SK-N-SH treated with all-trans-retinoic acid at 6 μM for 48 hours (cell line): ENCODE results near the gene LHFPL6.

ENCODE experiments used
- ATAC-seq: fragments of 200-7000 bp; cut with Tn5 transposase; 3 replicates; pipeline ENCODE4 v1.9.1; 2020; ENCODE audit warnings: mild to moderate bottlenecking, moderate library complexity
- ARNTL ChIP-seq: fragments of 450-650 bp; formaldehyde crosslinking; IDR thresholded peaks from 2 replicates; pipeline ENCODE4 v1.5.0; 2020; ENCODE audit warnings: low read depth, mild to moderate bottlenecking, moderate library complexity, borderline replicate concordance
- BACH2 ChIP-seq: fragments of 250-450 bp; sonication (Bioruptor Pico); IDR thresholded peaks from 2 replicates; pipeline ENCODE4 v1.9.0; 2021; ENCODE audit warnings: mild to moderate bottlenecking, borderline replicate concordance
- CSDC2 ChIP-seq: fragments of 250-450 bp; sonication (Bioruptor Pico); IDR thresholded peaks from 2 replicates; pipeline ENCODE4 v1.5.0; 2020; ENCODE audit warnings: mild to moderate bottlenecking, moderate library complexity
- ESRRG ChIP-seq: fragments of 250-450 bp; sonication (Bioruptor Pico); IDR thresholded peaks from 2 replicates; pipeline ENCODE4 v1.6.1; 2021; ENCODE audit warnings: mild to moderate bottlenecking
- GLIS3 ChIP-seq: fragments of 250-450 bp; sonication (Bioruptor Pico); IDR thresholded peaks from 2 replicates; pipeline ENCODE4 v1.5.0; 2020; ENCODE audit warnings: mild to moderate bottlenecking, moderate library complexity
- ISL1 ChIP-seq: fragments of 250-450 bp; sonication (Bioruptor Pico); IDR thresholded peaks from 2 replicates; pipeline ENCODE4 v2.1.2; 2022; ENCODE audit warnings: mild to moderate bottlenecking, moderate library complexity
- OSR1 ChIP-seq: fragments of 250-450 bp; sonication (Bioruptor Pico); IDR thresholded peaks from 2 replicates; pipeline ENCODE4 v1.8.0; 2022; ENCODE audit warnings: moderate library complexity, mild to moderate bottlenecking, inconsistent platforms
- PPARA ChIP-seq: fragments of 250-450 bp; sonication (Bioruptor Pico); IDR thresholded peaks from 2 replicates; pipeline ENCODE4 v1.5.0; 2020; ENCODE audit warnings: mild to moderate bottlenecking, borderline replicate concordance
- RARB ChIP-seq: fragments of 250-450 bp; sonication (Bioruptor Pico); IDR thresholded peaks from 2 replicates; pipeline ENCODE4 v1.8.0; 2021; ENCODE audit warnings: mild to moderate bottlenecking, moderate library complexity
- SNAI2 ChIP-seq: fragments of 250-450 bp; sonication (Bioruptor Pico); IDR thresholded peaks from 2 replicates; pipeline ENCODE4 v1.5.0; 2020; ENCODE audit warnings: mild to moderate bottlenecking, moderate library complexity
- TCF4 ChIP-seq: fragments of 250-450 bp; sonication (Bioruptor Pico); IDR thresholded peaks from 2 replicates; pipeline ENCODE4 v1.8.0; 2021; ENCODE audit warnings: mild to moderate bottlenecking, moderate library complexity, borderline replicate concordance
- TOX ChIP-seq: fragments of 250-450 bp; sonication (Bioruptor Pico); IDR thresholded peaks from 2 replicates; pipeline ENCODE4 v1.8.0; 2021; ENCODE audit warnings: mild to moderate bottlenecking, moderate library complexity, borderline replicate concordance
- ZC3H10 ChIP-seq: fragments of 250-450 bp; sonication (Bioruptor Pico); IDR thresholded peaks from 2 replicates; pipeline ENCODE4 v1.5.1; 2021; ENCODE audit warnings: mild to moderate bottlenecking, moderate library complexity
- ZFP3 ChIP-seq: fragments of 250-450 bp; sonication (Bioruptor Pico); IDR thresholded peaks from 2 replicates; pipeline ENCODE4 v1.5.0; 2020; ENCODE audit warnings: mild to moderate bottlenecking, moderate library complexity
- ZFP30 ChIP-seq: fragments of 450-650 bp; formaldehyde crosslinking; IDR thresholded peaks from 2 replicates; pipeline ENCODE4 v1.5.0; 2022; ENCODE audit warnings: mild to moderate bottlenecking, moderate library complexity
- ZNF70 ChIP-seq: fragments of 450-650 bp; formaldehyde crosslinking; IDR thresholded peaks from 2 replicates; pipeline ENCODE4 v1.5.0; 2020; ENCODE audit warnings: mild to moderate bottlenecking, moderate library complexity
- ZNF8 ChIP-seq: fragments of 450-650 bp; formaldehyde crosslinking; IDR thresholded peaks from 2 replicates; pipeline ENCODE4 v1.5.0; 2020; ENCODE audit warnings: mild to moderate bottlenecking, moderate library complexity
- TF ChIP-seq, protein P1 (sequence below): fragments of 250-450 bp; sonication (Bioruptor Pico); IDR thresholded peaks from 2 replicates; pipeline ENCODE4 v1.5.1; 2020; ENCODE audit warnings: low read depth, mild to moderate bottlenecking, moderate library complexity
- TF ChIP-seq, protein P2 (sequence below): fragments of 250-450 bp; sonication (Bioruptor Pico); IDR thresholded peaks from 2 replicates; pipeline ENCODE4 v1.5.0; 2020; ENCODE audit warnings: mild to moderate bottlenecking, moderate library complexity
- TF ChIP-seq, protein P3 (sequence below): fragments of 250-450 bp; sonication (Bioruptor Pico); IDR thresholded peaks from 2 replicates; pipeline ENCODE4 v1.8.0; 2021; ENCODE audit warnings: low read depth, mild to moderate bottlenecking, moderate library complexity, borderline replicate concordance
- TF ChIP-seq, protein P4 (sequence below): fragments of 250-450 bp; sonication (Bioruptor Pico); IDR thresholded peaks from 2 replicates; pipeline ENCODE4 v1.8.0; 2020; ENCODE audit warnings: mild to moderate bottlenecking, moderate library complexity, borderline replicate concordance
- TF ChIP-seq, protein P5 (sequence below): fragments of 250-450 bp; sonication (Bioruptor Pico); IDR thresholded peaks from 2 replicates; pipeline ENCODE4 v1.5.1; 2021; ENCODE audit warnings: mild to moderate bottlenecking, moderate library complexity

Gene LHFPL6

DNA sequence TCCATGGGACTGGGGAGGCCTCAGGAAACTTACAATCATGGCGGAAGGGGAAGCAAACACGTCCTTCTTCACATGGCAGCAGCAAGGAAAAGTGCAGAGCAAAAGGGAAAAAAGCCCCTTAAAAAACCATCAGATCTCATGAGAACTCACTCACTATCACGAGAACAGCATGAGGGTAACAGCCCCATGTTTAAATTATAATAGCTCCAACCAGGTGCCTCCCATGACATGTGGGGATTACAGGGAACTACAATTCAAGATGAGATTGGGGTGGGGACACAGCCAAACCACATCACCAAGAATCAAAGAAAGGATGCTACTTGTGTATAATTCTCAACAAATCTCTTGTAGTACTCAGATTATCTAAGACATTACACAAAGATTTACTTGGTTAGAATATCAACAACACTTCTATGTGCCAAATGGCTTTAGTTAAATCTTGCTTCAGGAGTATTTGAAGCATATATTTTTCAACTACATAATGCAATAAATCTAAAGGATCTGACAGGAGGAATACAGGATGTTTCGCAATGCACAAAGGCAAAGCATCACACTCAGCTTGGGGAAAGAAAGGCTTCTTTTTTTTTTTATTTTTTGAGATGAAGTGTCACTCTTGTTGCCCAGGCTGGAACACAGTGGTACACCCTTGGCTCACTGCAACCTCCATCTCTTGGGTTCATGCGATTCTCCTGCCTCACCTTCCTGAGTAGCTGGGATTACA is 180.0 kb downstream of the LHFPL6 start:
- TF ChIP-seq TOX (CRISPR knock-in tag): no peak
- TF ChIP-seq, protein P1, sequence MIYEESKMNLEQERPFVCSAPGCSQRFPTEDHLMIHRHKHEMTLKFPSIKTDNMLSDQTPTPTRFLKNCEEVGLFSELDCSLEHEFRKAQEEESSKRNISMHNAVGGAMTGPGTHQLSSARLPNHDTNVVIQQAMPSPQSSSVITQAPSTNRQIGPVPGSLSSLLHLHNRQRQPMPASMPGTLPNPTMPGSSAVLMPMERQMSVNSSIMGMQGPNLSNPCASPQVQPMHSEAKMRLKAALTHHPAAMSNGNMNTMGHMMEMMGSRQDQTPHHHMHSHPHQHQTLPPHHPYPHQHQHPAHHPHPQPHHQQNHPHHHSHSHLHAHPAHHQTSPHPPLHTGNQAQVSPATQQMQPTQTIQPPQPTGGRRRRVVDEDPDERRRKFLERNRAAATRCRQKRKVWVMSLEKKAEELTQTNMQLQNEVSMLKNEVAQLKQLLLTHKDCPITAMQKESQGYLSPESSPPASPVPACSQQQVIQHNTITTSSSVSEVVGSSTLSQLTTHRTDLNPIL (CRISPR knock-in tag): no peak
- TF ChIP-seq ZNF70: no peak
- no peak for TF ChIP-seq ZFP3 (CRISPR knock-in tag)
- no peak for TF ChIP-seq TCF4 (CRISPR knock-in tag)
- TF ChIP-seq GLIS3: no peak
- TF ChIP-seq RARB (CRISPR knock-in tag): no peak
- TF ChIP-seq, protein P2, sequence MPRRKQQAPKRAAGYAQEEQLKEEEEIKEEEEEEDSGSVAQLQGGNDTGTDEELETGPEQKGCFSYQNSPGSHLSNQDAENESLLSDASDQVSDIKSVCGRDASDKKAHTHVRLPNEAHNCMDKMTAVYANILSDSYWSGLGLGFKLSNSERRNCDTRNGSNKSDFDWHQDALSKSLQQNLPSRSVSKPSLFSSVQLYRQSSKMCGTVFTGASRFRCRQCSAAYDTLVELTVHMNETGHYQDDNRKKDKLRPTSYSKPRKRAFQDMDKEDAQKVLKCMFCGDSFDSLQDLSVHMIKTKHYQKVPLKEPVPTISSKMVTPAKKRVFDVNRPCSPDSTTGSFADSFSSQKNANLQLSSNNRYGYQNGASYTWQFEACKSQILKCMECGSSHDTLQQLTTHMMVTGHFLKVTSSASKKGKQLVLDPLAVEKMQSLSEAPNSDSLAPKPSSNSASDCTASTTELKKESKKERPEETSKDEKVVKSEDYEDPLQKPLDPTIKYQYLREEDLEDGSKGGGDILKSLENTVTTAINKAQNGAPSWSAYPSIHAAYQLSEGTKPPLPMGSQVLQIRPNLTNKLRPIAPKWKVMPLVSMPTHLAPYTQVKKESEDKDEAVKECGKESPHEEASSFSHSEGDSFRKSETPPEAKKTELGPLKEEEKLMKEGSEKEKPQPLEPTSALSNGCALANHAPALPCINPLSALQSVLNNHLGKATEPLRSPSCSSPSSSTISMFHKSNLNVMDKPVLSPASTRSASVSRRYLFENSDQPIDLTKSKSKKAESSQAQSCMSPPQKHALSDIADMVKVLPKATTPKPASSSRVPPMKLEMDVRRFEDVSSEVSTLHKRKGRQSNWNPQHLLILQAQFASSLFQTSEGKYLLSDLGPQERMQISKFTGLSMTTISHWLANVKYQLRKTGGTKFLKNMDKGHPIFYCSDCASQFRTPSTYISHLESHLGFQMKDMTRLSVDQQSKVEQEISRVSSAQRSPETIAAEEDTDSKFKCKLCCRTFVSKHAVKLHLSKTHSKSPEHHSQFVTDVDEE (CRISPR knock-in tag): no peak
- TF ChIP-seq SNAI2 (CRISPR knock-in tag): no peak
- TF ChIP-seq, protein P3, sequence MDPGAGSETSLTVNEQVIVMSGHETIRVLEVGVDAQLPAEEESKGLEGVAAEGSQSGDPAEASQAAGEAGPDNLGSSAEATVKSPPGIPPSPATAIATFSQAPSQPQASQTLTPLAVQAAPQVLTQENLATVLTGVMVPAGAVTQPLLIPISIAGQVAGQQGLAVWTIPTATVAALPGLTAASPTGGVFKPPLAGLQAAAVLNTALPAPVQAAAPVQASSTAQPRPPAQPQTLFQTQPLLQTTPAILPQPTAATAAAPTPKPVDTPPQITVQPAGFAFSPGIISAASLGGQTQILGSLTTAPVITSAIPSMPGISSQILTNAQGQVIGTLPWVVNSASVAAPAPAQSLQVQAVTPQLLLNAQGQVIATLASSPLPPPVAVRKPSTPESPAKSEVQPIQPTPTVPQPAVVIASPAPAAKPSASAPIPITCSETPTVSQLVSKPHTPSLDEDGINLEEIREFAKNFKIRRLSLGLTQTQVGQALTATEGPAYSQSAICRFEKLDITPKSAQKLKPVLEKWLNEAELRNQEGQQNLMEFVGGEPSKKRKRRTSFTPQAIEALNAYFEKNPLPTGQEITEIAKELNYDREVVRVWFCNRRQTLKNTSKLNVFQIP (CRISPR knock-in tag): no peak
- no peak for TF ChIP-seq PPARA (CRISPR knock-in tag)
- no peak for TF ChIP-seq OSR1 (CRISPR knock-in tag)
- TF ChIP-seq, protein P4, sequence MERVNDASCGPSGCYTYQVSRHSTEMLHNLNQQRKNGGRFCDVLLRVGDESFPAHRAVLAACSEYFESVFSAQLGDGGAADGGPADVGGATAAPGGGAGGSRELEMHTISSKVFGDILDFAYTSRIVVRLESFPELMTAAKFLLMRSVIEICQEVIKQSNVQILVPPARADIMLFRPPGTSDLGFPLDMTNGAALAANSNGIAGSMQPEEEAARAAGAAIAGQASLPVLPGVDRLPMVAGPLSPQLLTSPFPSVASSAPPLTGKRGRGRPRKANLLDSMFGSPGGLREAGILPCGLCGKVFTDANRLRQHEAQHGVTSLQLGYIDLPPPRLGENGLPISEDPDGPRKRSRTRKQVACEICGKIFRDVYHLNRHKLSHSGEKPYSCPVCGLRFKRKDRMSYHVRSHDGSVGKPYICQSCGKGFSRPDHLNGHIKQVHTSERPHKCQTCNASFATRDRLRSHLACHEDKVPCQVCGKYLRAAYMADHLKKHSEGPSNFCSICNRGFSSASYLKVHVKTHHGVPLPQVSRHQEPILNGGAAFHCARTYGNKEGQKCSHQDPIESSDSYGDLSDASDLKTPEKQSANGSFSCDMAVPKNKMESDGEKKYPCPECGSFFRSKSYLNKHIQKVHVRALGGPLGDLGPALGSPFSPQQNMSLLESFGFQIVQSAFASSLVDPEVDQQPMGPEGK: no peak
- no peak for TF ChIP-seq ISL1
- TF ChIP-seq ZFP30: no peak
- TF ChIP-seq ARNTL: no peak
- TF ChIP-seq ZC3H10: no peak
- no peak for TF ChIP-seq BACH2
- TF ChIP-seq ZNF8: no peak
- no peak for TF ChIP-seq ESRRG (CRISPR knock-in tag)
- no peak for ATAC-seq

DNA sequence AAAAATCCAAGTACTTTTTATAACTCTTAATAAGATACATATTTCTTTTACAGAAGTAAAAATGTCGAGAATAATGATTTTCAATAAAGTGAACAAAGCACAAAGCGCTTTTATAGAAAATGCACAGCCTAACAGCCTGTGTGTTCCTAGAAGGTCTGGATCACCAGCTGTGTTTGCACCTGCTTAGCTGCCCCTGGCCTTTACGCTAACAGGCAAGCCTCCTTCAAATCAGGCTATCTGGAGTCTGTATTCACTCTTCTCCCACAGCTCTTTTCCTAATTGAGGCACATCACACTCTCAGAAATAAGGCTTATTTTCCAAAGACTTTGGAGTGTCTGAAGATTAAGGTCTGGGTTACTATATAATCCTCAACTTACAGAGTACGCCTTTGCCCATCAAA is 183.1 kb downstream of the LHFPL6 start:
- ATAC-seq: no peak
- TF ChIP-seq CSDC2 (CRISPR knock-in tag): no peak
- no peak for TF ChIP-seq OSR1 (CRISPR knock-in tag)
- TF ChIP-seq, protein P5, sequence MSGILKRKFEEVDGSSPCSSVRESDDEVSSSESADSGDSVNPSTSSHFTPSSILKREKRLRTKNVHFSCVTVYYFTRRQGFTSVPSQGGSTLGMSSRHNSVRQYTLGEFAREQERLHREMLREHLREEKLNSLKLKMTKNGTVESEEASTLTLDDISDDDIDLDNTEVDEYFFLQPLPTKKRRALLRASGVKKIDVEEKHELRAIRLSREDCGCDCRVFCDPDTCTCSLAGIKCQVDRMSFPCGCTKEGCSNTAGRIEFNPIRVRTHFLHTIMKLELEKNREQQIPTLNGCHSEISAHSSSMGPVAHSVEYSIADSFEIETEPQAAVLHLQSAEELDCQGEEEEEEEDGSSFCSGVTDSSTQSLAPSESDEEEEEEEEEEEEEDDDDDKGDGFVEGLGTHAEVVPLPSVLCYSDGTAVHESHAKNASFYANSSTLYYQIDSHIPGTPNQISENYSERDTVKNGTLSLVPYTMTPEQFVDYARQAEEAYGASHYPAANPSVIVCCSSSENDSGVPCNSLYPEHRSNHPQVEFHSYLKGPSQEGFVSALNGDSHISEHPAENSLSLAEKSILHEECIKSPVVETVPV (CRISPR knock-in tag): no peak
- TF ChIP-seq, protein P3 (CRISPR knock-in tag): no peak
